SJSA1 (cell line): ENCODE data around the gene FADS2. TPM values are rescaled to one million over a fixed set of nuclear protein-coding genes. Genes with fewer than 3 reads are reported as not detected.
A peak's percentile ranks its signal among the peaks of the same experiment; 100 is the strongest.

Experiments
- DNase-seq, 2 experiments: peaks; one replicate each; pipeline ENCODE4 v3.0.0-alpha.2; 2015 to 2020; ENCODE audit warnings: low spot score in 2 of 2, low read depth in 1 of 2
- H3K27ac ChIP-seq: fragments of 250-450 bp; sonication (Bioruptor Pico); 2 replicates; pipeline ENCODE4 v1.5.1; 2020; ENCODE audit warnings: mild to moderate bottlenecking, moderate library complexity
- H3K27me3 ChIP-seq: fragments of 250-450 bp; sonication (Bioruptor Pico); replicated peaks from 2 replicates; pipeline ENCODE4 v1.5.1; 2020; ENCODE audit warnings: mild to moderate bottlenecking, moderate library complexity
- H3K36me3 ChIP-seq: fragments of 250-450 bp; sonication (Bioruptor Pico); 2 replicates; pipeline ENCODE4 v1.5.1; 2020; ENCODE audit warnings: mild to moderate bottlenecking
- H3K4me1 ChIP-seq: fragments of 250-450 bp; sonication (Bioruptor Pico); replicated peaks from 2 replicates; pipeline ENCODE4 v1.6.1; 2021; ENCODE audit warnings: mild to moderate bottlenecking
- H3K4me3 ChIP-seq: fragments of 250-450 bp; sonication (Bioruptor Pico); 2 replicates; pipeline ENCODE4 v1.5.1; 2020; ENCODE audit warnings: mild to moderate bottlenecking
- H3K9me3 ChIP-seq: fragments of 250-450 bp; sonication (Bioruptor Pico); replicated peaks from 2 replicates; pipeline ENCODE4 v1.5.1; 2020; ENCODE audit warnings: mild to moderate bottlenecking
- total RNA-seq: library from RNA; depleted of rRNA; stranded (reverse); fragments of >200 nt; shearing (Covaris generic); gene quantifications from 2 replicates; pipeline ENCODE4 v1.2.3, GENCODE V29; 2014; rRNA removed

The FADS2 gene
- total RNA-seq, 1 experiment from 2014 or later = 8.5 TPM

DNA sequence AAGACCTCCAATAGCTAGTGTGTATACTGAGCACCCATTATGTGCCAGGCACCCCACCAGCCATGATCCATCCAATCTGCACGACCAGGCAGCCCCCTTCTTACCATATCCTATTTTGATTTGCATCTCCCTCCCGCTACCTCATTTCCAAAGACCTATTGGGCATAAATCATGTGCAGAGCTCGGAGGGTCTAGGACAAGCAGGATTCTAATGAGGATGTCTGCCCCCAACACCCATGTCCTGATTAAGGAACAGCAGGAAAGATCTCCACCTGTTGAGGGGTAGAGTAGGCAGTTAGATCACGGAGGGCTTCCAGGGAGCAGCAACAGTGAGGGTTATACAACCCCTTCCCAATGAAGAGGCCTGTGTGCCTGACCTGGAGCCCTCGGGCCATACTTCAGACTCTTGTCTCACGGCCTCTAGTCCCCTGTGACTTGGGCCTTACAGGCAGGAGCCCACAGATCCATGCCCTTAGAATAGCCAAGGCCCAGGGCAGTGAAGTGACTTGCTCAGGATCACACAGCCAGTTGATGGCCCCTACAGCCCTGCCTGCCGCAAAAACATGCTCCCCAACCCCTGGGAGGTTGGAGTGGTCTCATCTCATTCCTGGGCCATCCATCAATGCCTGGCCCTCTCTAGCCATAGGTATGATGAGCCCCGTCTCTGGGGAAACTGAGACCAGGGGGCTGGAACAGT lies 85.7 kb downstream of the FADS2 start:
- DNase-seq = no peak
- no peaks in the 10 kb centered on the region for H3K27me3 ChIP-seq
- H3K36me3 ChIP-seq = peaks cover 3% of the 10 kb centered on the region; the same call in 1 of the 2 replicates
- peaks cover 23% of the 10 kb centered on the region for H3K4me1 ChIP-seq
- H3K9me3 ChIP-seq = no peaks in the 10 kb centered on the region; the same call in 1 of the 2 replicates
- H3K4me3 ChIP-seq = no peak overlapping the region
- no peak overlapping the region for H3K27ac ChIP-seq

DNA sequence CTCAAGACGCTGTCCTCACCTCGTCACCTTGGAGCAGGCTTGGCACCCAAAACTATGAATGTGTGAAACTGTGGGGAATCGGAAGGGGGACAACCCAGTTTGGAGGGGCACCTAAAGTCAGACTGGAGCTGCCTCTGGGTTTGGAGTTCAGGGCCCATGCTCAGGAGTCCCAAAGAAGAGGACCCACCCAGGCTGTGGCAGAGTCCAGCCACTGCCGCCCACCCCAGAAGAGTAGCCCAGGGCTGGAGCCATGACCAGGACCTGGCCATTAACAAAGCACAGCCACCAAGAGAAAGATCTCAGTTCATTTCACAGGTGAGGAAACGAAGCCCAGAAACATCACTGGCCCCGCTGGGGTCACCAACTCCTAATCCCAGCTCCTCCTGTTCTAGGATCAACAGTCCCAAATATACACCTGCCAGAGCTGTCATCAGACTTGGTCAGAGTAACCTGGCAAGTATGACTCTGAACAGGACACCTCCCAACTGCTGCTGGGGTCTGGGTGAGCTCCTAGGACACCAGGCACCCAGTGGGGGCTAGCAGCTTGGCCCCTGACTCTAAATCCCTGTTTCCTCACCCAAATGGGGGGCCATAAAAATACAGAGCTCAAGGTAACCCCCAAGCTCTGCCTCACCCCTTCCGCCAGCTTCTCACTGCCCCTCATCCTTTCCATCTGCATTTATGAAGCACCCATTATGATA lies 86.5 kb downstream of the FADS2 start:
- Histone ChIP-seq H3K4me1 (peaks cover 31% of the 10 kb centered on the region), H3K27ac (no peak overlapping the region), H3K27me3 (no peaks in the 10 kb centered on the region), H3K36me3 (peaks cover 3% of the 10 kb centered on the region; the same call in 1 of the 2 replicates), H3K4me3 (no peak overlapping the region), H3K9me3 (no peaks in the 10 kb centered on the region; the same call in 1 of the 2 replicates)
- no peak for DNase-seq

DNA sequence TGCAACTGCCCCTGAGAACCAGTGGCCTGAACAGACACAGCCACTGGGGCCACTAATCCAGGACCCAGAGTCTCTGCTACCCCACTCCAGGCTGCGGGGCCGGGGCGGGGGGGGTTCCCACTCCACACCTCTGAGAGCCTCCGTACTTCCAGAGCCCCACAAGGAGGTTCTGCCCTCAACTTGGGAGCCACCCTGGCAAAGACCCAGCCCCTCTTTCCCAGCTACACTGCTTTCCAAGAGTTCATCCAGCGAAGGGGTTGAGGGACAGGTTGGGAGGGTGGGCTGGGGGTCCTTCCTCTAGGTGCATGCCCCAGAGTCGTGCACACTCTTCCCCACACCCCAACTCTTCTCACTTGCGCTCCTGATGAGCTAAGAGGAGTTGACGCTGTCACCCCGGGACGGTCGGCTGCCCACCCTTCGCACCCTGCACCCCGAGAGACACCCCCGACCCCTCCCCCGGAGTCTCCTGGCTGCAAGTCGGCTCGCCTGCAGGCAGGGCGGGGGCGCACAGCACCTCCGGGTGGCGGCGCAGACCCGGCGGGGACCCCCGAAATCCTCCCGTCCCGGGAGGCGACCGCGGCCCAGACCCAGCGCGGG lies 88.7 kb downstream of the FADS2 start:
- peaks cover 3% of the 10 kb centered on the region; the same call in 1 of the 2 replicates for H3K36me3 ChIP-seq
- peak overlapping the region; percentile 74 for H3K4me3 ChIP-seq
- no peaks in the 10 kb centered on the region; the same call in 1 of the 2 replicates for H3K9me3 ChIP-seq
- no peak overlapping the region for H3K27ac ChIP-seq
- no peaks in the 10 kb centered on the region for H3K27me3 ChIP-seq
- peaks cover 35% of the 10 kb centered on the region for H3K4me1 ChIP-seq
- DNase-seq = no peak

Other genes starting within 250 kb of the FADS2 start
- gene SYT7, start 247.2 kb upstream of the FADS2 start, total RNA-seq = not detected in 2 replicates
- 2.6 TPM in 2 replicates for gene DAGLA, start 147.9 kb upstream of the FADS2 start, total RNA-seq
- gene MYRF, start 75.7 kb upstream of the FADS2 start, total RNA-seq = 1.4 and 3.1 TPM in 2 replicates
- 70.2 and 74.5 TPM in 2 replicates for gene TMEM258, start 35.7 kb upstream of the FADS2 start, total RNA-seq
- 181 and 185 TPM in 2 replicates for gene FEN1, start 35.4 kb upstream of the FADS2 start, total RNA-seq
- 46.7 and 61.5 TPM in 2 replicates for gene FADS1, start 11.3 kb upstream of the FADS2 start, total RNA-seq
- gene FADS3, start 63.2 kb downstream of the FADS2 start, total RNA-seq = 139 and 161 TPM in 2 replicates
- 1.8 and 3.0 TPM in 2 replicates for gene RAB3IL1, start 89.3 kb downstream of the FADS2 start, total RNA-seq
- gene BEST1, start 122.1 kb downstream of the FADS2 start, total RNA-seq = 0.74 TPM in 1 of 2 replicates, not detected in the other
- 603 and 707 TPM in 2 replicates for gene FTH1, start 139.3 kb downstream of the FADS2 start, total RNA-seq